Measurements from ENCODE around the gene SETBP1.

Gene SETBP1

DNA sequence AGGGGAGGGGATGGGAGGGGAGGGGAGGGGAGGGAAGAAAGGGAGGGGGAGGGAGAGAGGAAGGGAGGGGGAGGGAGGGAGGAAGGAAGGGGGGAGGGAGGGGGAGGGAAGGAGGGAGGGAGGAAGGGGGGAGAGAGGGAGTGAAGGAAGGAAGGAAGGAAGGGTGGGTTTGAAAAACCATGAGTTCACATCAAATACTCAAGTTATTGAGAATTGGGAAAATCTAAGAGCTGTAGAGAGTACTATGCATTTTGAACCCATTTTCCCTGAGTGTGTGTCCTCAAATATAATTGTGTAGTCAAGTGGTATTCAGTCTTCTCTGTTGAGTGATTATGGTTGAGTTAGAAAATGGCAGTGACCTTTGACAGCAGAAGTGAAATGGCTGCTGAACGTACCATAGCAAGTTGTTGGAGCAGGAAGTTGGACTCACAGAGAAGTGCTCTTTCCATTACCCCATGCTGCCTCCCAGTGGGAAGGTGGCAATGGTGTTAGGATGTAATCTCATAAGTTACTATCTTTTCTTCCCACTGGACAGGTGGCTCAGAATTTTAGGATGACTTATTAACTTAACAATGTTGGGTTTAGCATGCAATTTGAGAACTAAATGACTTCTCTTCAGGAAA is 214.6 kb downstream of the SETBP1 start:
- no peak for DNase-seq (ENCODE audit: extremely low read depth in 1 of 2, low read depth in 1 of 2)

DNA sequence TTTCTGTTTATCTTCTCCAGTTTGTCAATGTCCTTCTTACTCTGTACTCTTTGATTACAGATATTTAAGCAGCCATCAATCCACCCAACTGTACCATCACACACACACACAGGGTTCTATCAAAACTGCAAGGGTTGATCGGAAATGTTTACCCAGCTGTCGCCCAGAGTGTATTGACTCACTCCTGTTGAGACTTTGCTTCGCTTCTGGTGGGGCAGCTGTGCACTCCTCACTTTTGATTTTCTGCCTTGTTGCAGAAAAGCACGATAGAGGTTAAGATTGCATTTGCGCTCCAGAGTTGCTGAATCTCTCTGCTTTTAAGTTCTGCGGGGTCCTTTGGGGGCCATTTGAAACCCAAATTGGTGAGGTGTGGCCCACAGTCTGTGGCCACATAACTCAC is 216.2 kb downstream of the SETBP1 start:
- no peak for DNase-seq (ENCODE audit: extremely low read depth in 1 of 2, low read depth in 1 of 2)

DNA sequence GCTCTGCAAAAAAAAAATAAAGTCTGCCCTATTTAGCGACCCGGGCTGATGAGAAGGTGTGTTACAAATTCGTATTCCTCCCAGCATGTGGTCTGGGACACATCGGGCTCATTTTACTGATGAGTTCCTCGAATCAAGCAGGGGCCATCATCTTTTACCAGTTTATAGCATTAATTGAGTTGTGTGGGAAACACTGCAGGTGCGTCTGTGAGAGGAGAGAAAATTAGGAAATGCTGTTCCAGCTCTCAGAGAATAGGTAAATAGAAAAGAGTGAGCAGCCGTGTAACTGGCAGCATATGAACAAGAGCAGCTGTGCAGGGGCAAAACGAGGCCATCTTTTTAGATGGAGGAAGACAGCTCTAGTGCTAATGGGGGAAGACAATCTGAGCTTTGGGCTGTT is 216.7 kb downstream of the SETBP1 start:
- no peak for DNase-seq (ENCODE audit: extremely low read depth in 1 of 2, low read depth in 1 of 2)

DNA sequence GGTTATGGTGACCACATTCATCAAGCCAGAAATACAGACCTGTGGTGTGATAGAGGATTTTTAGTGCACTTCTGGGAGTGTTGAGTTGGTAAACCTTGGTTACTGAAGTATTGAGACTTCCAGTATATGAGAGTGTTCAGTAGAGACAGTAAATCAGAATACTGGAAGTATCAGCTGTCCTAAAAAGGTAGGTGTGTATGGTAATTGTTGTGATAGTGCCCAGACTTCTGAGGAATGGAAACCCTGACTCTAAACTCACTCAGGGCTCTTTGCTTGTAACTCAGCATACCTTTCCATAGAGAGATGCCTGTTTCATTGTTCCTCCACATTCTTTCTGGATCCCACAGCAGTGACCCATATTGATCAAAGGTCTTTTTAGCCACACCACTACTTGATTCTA is 217.1 kb downstream of the SETBP1 start:
- DNase-seq (ENCODE audit: extremely low read depth in 1 of 2, low read depth in 1 of 2), result no peak

DNA sequence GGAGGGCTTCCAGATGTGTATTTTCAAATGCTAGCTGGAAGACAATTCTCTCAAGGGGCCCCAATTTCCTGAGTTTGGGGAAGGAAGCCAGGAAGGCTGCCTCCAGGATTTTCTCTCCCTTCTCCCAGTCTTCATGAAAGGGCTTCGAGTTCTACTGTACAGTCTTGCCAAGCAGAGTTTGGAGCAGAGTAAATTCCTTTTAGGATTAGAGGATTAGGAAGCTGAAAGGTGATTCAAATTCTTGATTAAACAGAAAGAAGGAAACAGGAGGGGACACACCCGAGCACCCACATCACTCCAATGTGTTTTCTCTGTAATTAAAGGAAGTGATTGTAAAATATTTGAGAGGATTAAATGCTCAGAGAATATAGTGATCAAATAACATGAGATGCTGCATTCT is 217.8 kb downstream of the SETBP1 start:
- no peak for DNase-seq (ENCODE audit: extremely low read depth in 1 of 2, low read depth in 1 of 2)

DNA sequence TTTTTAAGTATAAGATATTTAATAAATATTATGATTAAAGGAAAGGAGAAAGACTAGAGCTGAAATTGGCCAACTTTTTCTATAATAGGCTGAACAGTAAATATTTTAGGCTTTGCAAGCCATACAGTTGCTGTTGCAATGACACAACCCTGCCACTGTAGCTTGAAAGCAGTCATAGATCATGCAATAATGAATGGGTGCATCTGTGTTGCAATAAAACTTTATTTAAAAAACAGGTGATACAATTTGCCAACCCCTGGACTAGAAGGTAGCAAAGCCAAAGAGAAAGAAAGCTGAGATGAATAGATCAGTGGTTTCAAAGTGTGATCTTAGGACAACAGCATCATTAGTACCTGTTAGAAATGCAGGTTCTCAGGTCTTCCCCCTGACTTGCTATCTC is 219.1 kb downstream of the SETBP1 start:
- no peak for DNase-seq (ENCODE audit: extremely low read depth in 1 of 2, low read depth in 1 of 2)

DNA sequence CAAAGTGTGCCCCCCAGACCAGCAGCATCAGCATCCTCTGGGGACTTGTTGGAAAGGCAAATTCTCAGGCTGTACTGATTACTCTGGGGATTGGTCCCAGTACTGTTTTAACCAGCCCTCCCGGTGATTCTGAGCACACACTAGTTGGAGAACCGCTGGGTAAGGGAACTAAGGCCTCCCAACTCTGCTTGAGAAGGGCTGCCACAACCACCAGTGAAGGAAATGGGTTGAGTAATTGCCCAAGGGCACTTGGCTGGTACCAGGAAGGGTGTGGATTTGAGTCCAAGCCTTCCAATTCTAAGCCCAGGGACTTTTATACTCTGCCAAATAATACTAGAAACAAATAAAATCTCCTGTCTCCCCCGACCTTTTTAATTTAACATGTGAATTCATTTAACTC is 219.9 kb downstream of the SETBP1 start:
- no peak for DNase-seq (ENCODE audit: extremely low read depth in 1 of 2, low read depth in 1 of 2)

DNA sequence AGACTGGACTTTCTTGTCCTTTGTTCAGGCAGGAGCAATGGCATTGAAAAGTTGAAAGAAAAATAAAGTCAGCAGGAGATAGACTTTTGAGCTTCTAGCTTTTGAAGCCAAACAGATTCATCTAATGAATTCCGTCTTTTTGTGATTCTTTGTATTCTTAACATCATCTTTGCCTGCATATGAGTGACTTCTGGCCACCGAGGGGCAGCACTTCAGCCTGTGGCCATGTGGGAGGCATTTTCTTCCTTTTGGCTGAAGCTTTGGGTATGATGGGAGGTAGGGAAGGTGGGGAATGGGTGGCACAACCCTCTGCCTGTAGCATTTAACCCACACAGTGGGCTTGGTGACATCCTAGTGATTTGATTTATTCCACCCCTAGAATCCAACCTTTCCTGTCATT is 220.6 kb downstream of the SETBP1 start:
- no peak for DNase-seq (ENCODE audit: extremely low read depth in 1 of 2, low read depth in 1 of 2)

DNA sequence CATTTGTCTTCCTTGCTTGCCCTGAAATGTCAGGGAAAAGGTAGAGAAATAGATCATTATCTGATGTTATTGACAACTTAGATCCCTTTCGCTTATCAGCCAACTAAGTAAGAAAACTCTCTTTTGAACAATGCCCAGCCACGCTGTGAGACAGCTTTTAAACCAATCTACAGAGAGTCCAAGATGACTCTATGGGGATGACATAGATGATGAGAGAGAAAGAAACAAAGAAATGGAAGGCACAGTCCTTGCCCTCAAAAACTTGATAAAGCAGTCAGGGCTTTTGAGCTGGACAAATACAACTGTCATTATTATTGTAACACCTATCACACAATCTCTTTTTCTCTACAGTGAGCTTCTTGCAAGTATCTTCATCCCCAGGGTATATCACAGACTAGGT is 222.6 kb downstream of the SETBP1 start:
- DNase-seq (ENCODE audit: extremely low read depth in 1 of 2, low read depth in 1 of 2), result no peak

DNA sequence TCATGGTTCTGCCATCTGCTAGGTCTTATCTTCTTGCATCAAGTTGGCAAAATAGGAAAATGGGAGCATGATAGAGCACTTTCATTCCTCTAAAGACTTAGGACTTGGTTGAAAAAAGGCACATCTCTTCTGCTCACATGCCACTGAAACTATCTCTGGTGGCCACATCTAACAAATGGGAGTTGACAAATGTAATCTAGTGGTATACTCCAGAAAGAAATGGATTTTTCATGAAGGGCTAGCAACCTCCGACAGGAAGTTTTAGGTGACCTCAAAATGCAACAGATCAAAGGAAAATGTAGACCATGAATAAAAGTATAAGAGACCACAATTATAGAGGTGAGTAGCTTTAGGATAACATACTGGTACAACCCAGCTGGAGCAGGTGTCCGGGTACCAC is 224.1 kb downstream of the SETBP1 start:
- no peak for DNase-seq (ENCODE audit: extremely low read depth in 1 of 2, low read depth in 1 of 2)

DNA sequence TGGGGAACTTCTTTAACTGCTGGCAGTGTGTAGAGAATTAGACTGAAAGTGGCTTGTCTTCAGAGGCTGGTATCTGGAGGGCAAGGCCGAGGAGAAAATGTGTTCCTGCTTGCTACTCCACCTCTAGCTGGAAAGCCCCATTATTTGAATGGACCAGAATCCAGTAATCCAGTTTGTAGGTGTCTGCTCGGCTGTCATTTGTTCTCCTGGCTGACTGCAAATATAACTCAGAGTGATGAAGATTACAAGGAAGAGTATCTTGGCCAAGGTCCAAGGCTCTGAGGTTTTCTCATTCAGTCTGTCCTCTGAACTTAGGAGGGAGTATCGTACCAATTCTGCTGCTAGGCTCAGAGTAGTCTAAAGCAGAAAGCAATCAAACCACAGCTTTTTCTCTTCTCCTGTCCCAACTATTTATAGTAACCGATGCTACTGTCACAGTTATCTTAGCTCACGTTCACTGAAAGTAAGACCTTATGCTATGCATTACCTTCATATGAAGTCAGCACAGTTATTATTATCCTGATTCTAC is 228.6 kb downstream of the SETBP1 start:
- DNase-seq (ENCODE audit: extremely low read depth in 1 of 2, low read depth in 1 of 2), result no peak

DNA sequence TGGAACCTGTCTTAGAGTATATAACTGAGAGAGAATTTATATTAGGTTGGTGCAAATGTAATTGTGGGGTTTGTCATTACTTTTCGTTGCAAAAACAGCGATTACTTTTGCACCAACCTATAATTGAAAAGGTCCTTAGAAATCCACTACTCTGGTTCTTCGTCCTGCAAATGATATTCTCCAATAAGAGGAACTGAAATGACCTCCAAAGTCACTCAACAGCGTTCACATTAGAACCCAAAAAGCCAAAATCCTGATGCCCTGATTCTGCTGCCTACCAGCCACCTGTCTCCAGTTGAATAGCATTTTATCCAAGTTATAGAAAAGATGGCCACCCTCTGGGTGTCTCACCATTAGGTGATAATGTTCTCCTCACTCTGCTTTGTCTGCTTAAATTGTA is 230.6 kb downstream of the SETBP1 start:
- DNase-seq (ENCODE audit: extremely low read depth in 1 of 2, low read depth in 1 of 2), result no peak

DNA sequence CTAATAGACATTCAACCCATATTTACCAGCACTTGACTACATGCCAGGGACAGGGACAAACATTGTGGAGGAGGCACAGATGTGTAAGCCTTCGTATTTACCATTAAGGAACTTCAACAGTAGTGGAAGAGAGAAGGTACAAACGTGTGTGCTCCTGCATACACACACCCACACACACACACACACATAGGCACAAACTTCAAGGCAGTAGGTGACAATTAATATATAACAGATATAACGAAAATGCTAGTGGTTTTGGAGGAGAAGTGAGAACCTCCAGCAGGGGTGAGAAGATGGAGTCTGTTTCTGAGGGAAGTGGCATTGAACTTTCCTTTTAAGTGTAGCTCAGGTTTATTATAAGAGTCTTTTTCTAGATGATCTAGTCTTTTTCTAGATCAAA is 231.1 kb downstream of the SETBP1 start:
- no peak for DNase-seq (ENCODE audit: extremely low read depth in 1 of 2, low read depth in 1 of 2)

DNA sequence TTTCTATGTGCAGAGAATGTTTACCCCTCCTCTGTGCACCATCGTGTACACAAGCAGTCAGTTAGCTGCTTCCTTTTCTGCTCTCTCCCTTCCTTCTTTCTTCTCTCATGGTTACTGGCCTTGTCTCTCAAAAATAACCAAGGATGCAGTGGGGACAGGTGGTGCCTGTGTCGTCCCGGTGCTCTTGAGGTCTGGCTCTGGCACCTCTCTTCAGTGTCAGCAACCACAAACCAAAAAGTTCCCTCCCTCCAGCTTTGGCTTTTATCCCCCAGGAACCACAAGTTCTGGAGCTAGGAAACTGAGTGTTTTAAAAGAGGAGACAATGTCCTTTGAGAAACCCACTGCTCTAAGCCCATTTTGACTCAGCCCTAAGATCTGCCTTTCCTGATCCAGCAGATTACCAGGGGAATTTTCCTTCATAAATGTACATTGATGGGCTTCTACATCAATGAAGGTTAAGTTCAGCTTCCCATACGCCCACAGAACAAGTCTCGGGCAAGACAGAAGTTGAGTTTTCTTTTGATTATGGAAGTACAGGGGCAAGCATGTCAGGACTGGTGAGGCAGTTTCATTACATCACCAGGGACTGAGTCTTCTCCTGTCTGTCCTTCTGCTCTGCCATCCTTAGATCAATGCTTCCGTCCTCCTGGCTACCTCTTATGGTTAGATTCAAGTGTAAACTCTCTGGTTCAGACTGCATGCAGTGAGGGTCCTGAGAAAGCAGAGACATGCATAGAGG is 232.2 kb downstream of the SETBP1 start:
- DNase-seq (ENCODE audit: extremely low read depth in 1 of 2, low read depth in 1 of 2), result no peak

DNA sequence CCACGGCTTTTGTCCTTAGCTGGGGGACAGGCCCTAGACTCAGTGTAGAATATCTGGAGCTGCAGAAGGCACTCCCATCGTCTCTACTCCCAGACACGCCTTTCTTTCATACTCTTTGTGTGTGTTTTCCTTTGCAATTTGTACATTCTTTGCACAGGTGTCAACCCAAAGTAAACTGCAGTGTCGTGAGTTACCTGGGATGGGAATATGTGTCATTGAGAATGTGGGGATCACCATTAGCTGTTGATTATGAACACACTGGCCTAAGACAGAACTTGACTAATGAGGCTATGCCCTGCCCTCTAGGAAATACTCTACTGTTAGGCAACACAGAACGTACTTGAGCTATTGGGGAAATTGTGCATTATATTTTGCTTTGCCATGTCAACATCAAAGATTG is 233.3 kb downstream of the SETBP1 start:
- DNase-seq (ENCODE audit: extremely low read depth in 1 of 2, low read depth in 1 of 2), result no peak

DNA sequence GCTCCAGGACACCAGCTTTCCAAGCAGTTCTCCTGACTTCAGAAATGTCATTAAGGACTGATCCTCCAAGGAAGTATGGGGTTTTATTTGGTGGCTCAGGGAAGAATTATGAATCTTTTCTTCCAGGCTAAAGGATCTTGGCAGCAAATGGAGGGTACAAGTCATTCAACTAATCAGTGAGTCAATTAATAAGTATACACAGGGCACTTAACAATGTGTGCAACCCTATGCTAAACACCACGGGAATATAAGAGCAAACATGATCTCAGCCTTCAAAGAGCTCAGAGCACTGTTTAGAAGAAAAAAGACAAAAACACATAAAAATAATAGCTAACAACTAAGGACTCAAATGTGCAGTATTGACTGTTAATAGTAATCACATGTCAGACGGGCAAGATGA is 234.5 kb downstream of the SETBP1 start:
- DNase-seq (ENCODE audit: extremely low read depth in 1 of 2, low read depth in 1 of 2), result no peak

DNA sequence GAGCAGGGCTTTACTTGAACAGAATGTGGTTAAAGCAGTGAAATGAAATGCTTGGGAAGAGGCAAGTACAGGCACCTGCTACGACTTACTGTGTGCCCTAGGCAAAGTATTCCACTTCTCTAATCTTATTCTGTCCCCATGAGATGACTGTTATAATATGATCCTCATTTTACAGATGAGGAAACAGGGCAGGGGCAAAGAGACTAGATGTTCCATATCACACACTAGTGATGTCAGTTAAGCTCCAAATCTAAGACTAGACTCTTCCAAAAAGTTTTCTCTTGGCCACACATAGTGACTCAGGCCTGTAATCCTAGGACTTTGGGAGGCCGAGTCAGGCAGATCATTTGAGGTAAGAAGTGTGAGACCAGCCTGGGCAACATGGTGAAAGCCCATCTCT is 235.0 kb downstream of the SETBP1 start:
- no peak for DNase-seq (ENCODE audit: extremely low read depth in 1 of 2, low read depth in 1 of 2)

DNA sequence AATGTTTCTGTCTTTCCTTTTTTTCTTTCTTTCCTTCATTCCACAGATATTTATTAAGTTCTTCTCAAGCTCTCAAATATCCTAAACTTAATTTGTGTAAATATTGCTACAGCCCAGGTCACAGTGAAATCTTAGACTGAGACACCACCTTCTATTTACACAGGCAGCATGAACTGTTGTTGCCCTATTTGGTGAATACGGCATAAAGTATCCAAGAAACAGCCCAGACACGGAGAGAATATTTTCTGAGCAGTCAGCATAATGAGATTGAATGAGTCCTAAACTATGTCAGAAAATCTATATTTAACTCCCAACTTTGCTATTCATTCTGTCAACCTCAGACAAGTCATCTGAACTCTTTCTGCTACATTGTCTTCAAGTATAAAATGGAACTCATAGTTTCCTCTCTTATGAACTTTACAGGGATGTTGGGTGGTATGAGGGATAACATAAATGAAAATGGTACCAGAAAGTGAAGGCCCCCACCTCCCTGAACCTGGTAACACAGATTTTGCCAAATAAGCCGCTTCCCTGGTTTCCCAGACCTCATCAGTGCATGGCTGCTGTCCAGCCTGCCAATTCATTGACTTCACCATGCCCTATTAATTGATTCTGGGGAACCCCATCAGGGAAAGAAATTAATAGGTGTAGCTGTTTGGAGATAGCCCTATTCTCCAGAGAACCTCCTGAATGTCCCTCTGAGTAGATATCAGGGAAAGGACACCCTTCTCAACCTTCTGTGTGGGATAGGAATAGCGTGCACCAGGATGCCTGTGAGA is 235.9 kb downstream of the SETBP1 start:
- DNase-seq (ENCODE audit: extremely low read depth in 1 of 2, low read depth in 1 of 2), result no peak

DNA sequence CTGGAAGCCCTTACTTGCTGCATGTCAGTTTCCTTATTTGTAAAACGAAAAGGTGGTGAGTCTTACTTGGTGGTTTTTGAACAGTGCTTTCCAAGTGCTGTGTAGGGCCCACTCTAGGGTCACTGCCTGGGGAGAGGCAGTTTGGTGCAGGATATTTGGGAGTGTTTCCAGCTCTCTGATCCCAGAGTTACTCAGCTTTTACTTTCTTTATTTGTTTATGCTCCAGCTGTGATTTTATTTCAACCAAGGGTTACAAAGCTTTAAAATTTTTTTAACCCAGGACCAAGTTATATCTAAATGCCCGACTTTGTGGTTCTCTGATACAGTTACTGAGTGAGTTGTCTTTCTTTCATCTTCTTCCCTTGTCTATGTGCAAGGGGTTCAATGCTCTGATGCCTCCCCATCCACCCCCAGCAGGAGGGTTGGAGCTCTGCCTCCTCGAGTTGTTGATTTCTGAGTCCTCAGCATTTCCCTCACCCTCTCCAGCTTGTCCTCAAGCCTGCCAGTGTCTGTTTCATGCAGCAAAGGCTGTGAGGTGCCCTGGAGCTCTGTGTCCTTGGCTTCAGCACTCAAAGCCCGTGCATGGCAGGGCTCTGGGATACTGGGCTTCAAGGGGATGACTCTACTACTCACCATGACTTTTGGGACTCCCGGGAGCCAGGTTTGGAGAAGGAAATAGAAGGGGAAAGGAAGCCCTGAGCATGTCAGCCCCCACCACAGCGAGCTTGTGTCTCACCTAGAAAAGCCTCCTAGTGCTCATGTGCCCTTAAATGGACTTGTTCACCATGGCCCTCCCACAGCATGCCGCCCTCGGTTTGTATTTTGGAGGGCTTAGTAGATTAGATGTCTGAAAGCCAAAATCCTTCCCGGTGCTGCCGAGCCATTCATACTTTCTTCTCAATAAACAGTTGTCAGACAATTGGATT is 236.8 kb downstream of the SETBP1 start:
- DNase-seq (ENCODE audit: extremely low read depth in 1 of 2, low read depth in 1 of 2), result no peak

DNA sequence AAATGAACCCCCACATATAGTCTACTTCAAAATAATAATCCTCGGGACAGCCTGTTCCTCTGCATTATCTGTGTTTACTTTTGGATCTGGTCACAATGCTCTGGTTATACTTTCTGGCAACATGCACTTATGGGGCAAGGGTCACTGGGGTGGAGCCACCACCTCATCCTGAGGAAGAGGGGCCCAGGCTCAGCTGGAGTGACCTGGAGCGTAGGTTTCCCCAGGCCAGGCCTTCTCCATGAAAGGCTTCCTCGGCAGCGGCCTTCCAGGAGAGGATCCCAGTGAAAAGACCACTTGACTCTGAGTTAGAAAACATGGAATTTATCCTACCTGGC is 237.4 kb downstream of the SETBP1 start:
- DNase-seq (ENCODE audit: extremely low read depth in 1 of 2, low read depth in 1 of 2), result no peak

DNA sequence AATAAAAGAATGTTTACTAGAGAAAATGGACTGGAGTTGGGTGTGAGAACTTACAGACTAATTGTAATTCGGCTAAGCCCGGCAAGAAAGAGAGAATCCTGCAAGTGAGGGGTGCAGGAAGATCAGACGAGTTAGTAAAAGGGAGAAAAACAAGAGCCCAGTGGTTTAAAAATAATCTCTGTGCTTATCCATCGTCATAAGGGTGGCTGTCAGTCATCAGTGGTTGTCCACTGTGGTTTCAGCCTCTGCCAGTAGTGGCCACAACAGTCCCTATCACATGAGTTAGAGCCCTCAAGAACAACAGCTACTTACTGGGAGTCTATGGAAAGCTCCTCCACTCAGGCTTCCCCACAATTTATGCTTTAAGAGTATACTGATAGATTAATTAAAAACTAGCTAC is 239.8 kb downstream of the SETBP1 start:
- no peak for DNase-seq (ENCODE audit: extremely low read depth in 1 of 2, low read depth in 1 of 2)

All from stimulated activated CD8-positive, alpha-beta memory T cell treated with anti-CD3 and anti-CD28 coated beads, Interleukin-7, amount 100 ng/mL, for 48 hours (primary cell).